H9 (cell line): Measurements from ENCODE around the gene GHSR. TPM values are rescaled to one million over a fixed set of nuclear protein-coding genes. Genes with fewer than 3 reads are reported as not detected.

Experiments used
- DNase-seq: peaks from one replicate; pipeline ENCODE4 v3.0.0-alpha.2; 2017
- H2AFZ ChIP-seq: one replicate; pipeline ENCODE4 v1.6.1; 2013; ENCODE audit warnings: mild to moderate bottlenecking, low read length, control low read depth, moderate library complexity
- H2AK5ac ChIP-seq: 2 replicates; pipeline ENCODE4 v1.6.1; 2013; ENCODE audit warnings: low read length, control low read depth, mixed read lengths; ENCODE audit not compliant: insufficient read length
- H2BK120ac ChIP-seq: one replicate; pipeline ENCODE4 v1.6.1; 2013; ENCODE audit warnings: low read depth, mild to moderate bottlenecking, low read length, control low read depth, inconsistent platforms; ENCODE audit not compliant: poor library complexity, severe bottlenecking
- H2BK12ac ChIP-seq: 2 replicates; pipeline ENCODE4 v1.6.1; 2013; ENCODE audit warnings: low read length, control low read depth, mixed read lengths, low read depth; ENCODE audit not compliant: insufficient read length
- H2BK15ac ChIP-seq: 2 replicates; pipeline ENCODE4 v1.6.1; 2013; ENCODE audit warnings: low read depth, low read length, control low read depth
- H2BK20ac ChIP-seq: one replicate; pipeline ENCODE4 v1.6.1; 2013; ENCODE audit warnings: low read depth, mild to moderate bottlenecking, low read length, control low read depth, inconsistent platforms; ENCODE audit not compliant: poor library complexity, severe bottlenecking
- H2BK5ac ChIP-seq: 2 replicates; pipeline ENCODE4 v1.6.1; 2013; ENCODE audit warnings: low read length, control low read depth, mixed read lengths; ENCODE audit not compliant: insufficient read length
- H3K14ac ChIP-seq: 2 replicates; pipeline ENCODE4 v1.6.1; 2013; ENCODE audit warnings: low read length, control low read depth; ENCODE audit not compliant: insufficient read depth
- H3K18ac ChIP-seq: 2 replicates; pipeline ENCODE4 v1.6.1; 2013; ENCODE audit warnings: low read depth, mild to moderate bottlenecking, mixed read lengths, low read length, control low read depth; ENCODE audit not compliant: insufficient read length
- H3K23ac ChIP-seq: 2 replicates; pipeline ENCODE4 v1.6.1; 2013; ENCODE audit warnings: low read length, control low read depth, mixed read lengths, low read depth; ENCODE audit not compliant: insufficient read length
- H3K23me2 ChIP-seq: 2 replicates; pipeline ENCODE4 v1.6.1; 2013; ENCODE audit warnings: low read depth, mild to moderate bottlenecking, mixed read lengths, low read length, control low read depth; ENCODE audit not compliant: insufficient read length, poor library complexity, severe bottlenecking
- H3K27ac ChIP-seq: 2 replicates; pipeline ENCODE4 v1.5.1; 2013; ENCODE audit warnings: low read length, control low read depth, mixed read lengths, low read depth; ENCODE audit not compliant: insufficient read length
- H3K27me3 ChIP-seq: 2 replicates; pipeline ENCODE4 v1.6.1; 2013; ENCODE audit warnings: low read length, control low read depth, inconsistent platforms; ENCODE audit not compliant: insufficient read depth
- H3K4ac ChIP-seq: 2 replicates; pipeline ENCODE4 v1.6.1; 2013; ENCODE audit warnings: low read depth, mild to moderate bottlenecking, control low read depth, inconsistent platforms, low read length, moderate library complexity
- H3K4me1 ChIP-seq: 2 replicates; pipeline ENCODE4 v1.6.1; 2013; ENCODE audit warnings: low read length, control low read depth, inconsistent platforms; ENCODE audit not compliant: insufficient read depth
- H3K4me2 ChIP-seq: 2 replicates; pipeline ENCODE4 v1.6.1; 2013; ENCODE audit warnings: low read length, control low read depth, mixed read lengths; ENCODE audit not compliant: insufficient read length, insufficient read depth
- H3K56ac ChIP-seq: 2 replicates; pipeline ENCODE4 v1.6.1; 2013; ENCODE audit warnings: low read depth, mild to moderate bottlenecking, mixed read lengths, low read length, control low read depth; ENCODE audit not compliant: insufficient read length
- H3K79me1 ChIP-seq: 2 replicates; pipeline ENCODE4 v1.6.1; 2013; ENCODE audit warnings: low read depth, mild to moderate bottlenecking, moderate library complexity, low read length, control low read depth, inconsistent platforms; ENCODE audit not compliant: insufficient read depth, poor library complexity, severe bottlenecking
- H3K79me2 ChIP-seq: 2 replicates; pipeline ENCODE4 v1.6.1; 2013; ENCODE audit warnings: low read length, control low read depth, inconsistent platforms; ENCODE audit not compliant: insufficient read depth
- H3K9ac ChIP-seq: 2 replicates; pipeline ENCODE4 v1.6.1; 2013; ENCODE audit warnings: low read length, control low read depth, mixed read lengths; ENCODE audit not compliant: insufficient read length; ENCODE audit errors: extremely low read depth
- H3K9me3 ChIP-seq: one replicate; pipeline ENCODE4 v1.6.1; 2013; ENCODE audit warnings: low read depth, low read length, inconsistent platforms; ENCODE audit not compliant: control insufficient read depth
- H3T11ph ChIP-seq: one replicate; pipeline ENCODE4 v1.6.1; 2013; ENCODE audit warnings: mild to moderate bottlenecking, low read length, control low read depth, inconsistent platforms
- H4K20me1 ChIP-seq: one replicate; pipeline ENCODE4 v1.6.1; 2013; ENCODE audit not compliant: control insufficient read depth, insufficient read length, insufficient read depth
- H4K5ac ChIP-seq: 2 replicates; pipeline ENCODE4 v1.6.1; 2013; ENCODE audit warnings: low read depth, mild to moderate bottlenecking, mixed read lengths, low read length, control low read depth; ENCODE audit not compliant: insufficient read length
- H4K8ac ChIP-seq: replicated peaks from 2 replicates; pipeline ENCODE4 v1.6.1; 2013; ENCODE audit warnings: low read length, control low read depth, mixed read lengths, low read depth; ENCODE audit not compliant: insufficient read length
- H4K91ac ChIP-seq: 2 replicates; pipeline ENCODE4 v1.6.1; 2013; ENCODE audit warnings: low read depth, mild to moderate bottlenecking, moderate library complexity, mixed read lengths, low read length, control low read depth; ENCODE audit not compliant: insufficient read length
- H3K27ac Mint-ChIP-seq, 3 experiments: 2 replicates in 2 of 3; 3 replicates in 1 of 3; pipeline ENCODE4 v1.8.0; 2020 to 2021; ENCODE audit warnings: mixed read lengths in 3 of 3, mild to moderate bottlenecking in 1 of 3, moderate library complexity in 1 of 3
- H3K27me3 Mint-ChIP-seq: 2 replicates; pipeline ENCODE4 v1.8.0; 2021; ENCODE audit warnings: low read depth, mild to moderate bottlenecking, moderate library complexity, mixed read lengths
- H3K36me3 Mint-ChIP-seq, 3 experiments: 2 replicates in 2 of 3; 3 replicates in 1 of 3; pipeline ENCODE4 v1.8.0; 2020 to 2021; ENCODE audit warnings: low read depth in 3 of 3, mixed read lengths in 3 of 3; ENCODE audit not compliant: insufficient read depth in 1 of 3
- H3K4me1 Mint-ChIP-seq, 2 experiments: 2 replicates each; pipeline ENCODE4 v1.8.0; 2020; ENCODE audit warnings: mixed read lengths in 2 of 2
- H3K4me3 Mint-ChIP-seq, 2 experiments: 2 replicates in 1 of 2; 3 replicates in 1 of 2; pipeline ENCODE4 v1.8.0; 2020 to 2021; ENCODE audit warnings: mild to moderate bottlenecking in 2 of 2, mixed read lengths in 2 of 2, moderate library complexity in 1 of 2
- H3K9me3 Mint-ChIP-seq, 2 experiments: 2 replicates in 1 of 2; 3 replicates in 1 of 2; pipeline ENCODE4 v1.8.0; 2020; ENCODE audit warnings: mild to moderate bottlenecking in 2 of 2, mixed read lengths in 2 of 2, moderate library complexity in 1 of 2
- CTCF ChIP-seq: fragments of 200-600 bp; sonication (generic); conservative IDR thresholded peaks from 3 replicates; pipeline ENCODE4 v1.8.0; 2021; ENCODE audit warnings: antibody characterized with exemption, mild to moderate bottlenecking
- WGBS: extraction: QIAGEN DNeasy Blood & Tissue Kit; methylation state at CpG from one replicate; pipeline ENCODE4 v1.1.7; 2013; ENCODE audit warnings: missing lambda C conversion rate, low lambda C conversion rate, mixed read lengths; ENCODE audit not compliant: insufficient read length; ENCODE audit errors: extremely low coverage; 5-methylcytosine and 5-hydroxymethylcytosine counted together
- total RNA-seq: library from RNA; stranded (reverse); gene quantifications from 2 replicates; pipeline ENCODE4 v1.2.1, GENCODE V29; 2021

GHSR gene
- total RNA-seq, 1 experiment from 2014 or later, result not detected

- H3K4me2 ChIP-seq, result no peak overlapping the region
- no peak overlapping the region for H2BK15ac ChIP-seq
- no peaks in the 10 kb centered on the region for H3K27me3 ChIP-seq
- no peak overlapping the region; a peak in 1 of 7 replicates for H3K27ac Mint-ChIP-seq
- H3K9ac ChIP-seq, result no peak overlapping the region
- no peak overlapping the region for H3K14ac ChIP-seq
- no peak overlapping the region for H2AK5ac ChIP-seq
- no peaks in the 10 kb centered on the region for H3K9me3 ChIP-seq
- no peak for TF ChIP-seq CTCF
- H2BK12ac ChIP-seq, result no peak overlapping the region
- H3K36me3 Mint-ChIP-seq, result peaks cover 7 to 20% (median 12%) of the 10 kb centered on the region in 3 experiments; a peak in 6 of 7 replicates
- no peaks in the 10 kb centered on the region for H4K20me1 ChIP-seq
- no peaks in the 10 kb centered on the region for H3K79me2 ChIP-seq
- WGBS, result no CpG with 5 or more reads among the region's 2 CpGs
- H4K8ac ChIP-seq, result no peak overlapping the region
- no peak overlapping the region for H3K27ac ChIP-seq
- H3K18ac ChIP-seq, result no peak overlapping the region
- H3K4me1 ChIP-seq, result no peaks in the 10 kb centered on the region
- no peak overlapping the region for H2AFZ ChIP-seq
- no peaks in the 10 kb centered on the region for H3K23me2 ChIP-seq
- H3K56ac ChIP-seq, result no peak overlapping the region
- no peaks in the 10 kb centered on the region for H3K27me3 Mint-ChIP-seq
- H2BK120ac ChIP-seq, result no peak overlapping the region
- H3K4ac ChIP-seq, result no peak overlapping the region
- no peak overlapping the region for H4K5ac ChIP-seq
- H4K91ac ChIP-seq, result no peak overlapping the region
- no peaks in the 10 kb centered on the region for H3K79me1 ChIP-seq
- no peak overlapping the region for H3K23ac ChIP-seq
- no peak for DNase-seq
- H3K4me1 Mint-ChIP-seq, result no peaks in the 10 kb centered on the region
- H2BK5ac ChIP-seq, result no peak overlapping the region
- no peak overlapping the region for H3K4me3 Mint-ChIP-seq
- no peaks in the 10 kb centered on the region; a peak in 1 of 5 replicates for H3K9me3 Mint-ChIP-seq
- no peak overlapping the region for H3T11ph ChIP-seq
- H2BK20ac ChIP-seq, result no peak overlapping the region
Observed at GRCh38 chr3:172405914-172406313, 42.3 kb downstream of the GHSR start.
